ENCODE measurements around the gene LSR.
"Not testable (repeated sequence)": the region's sequence is repeated elsewhere in the genome, so short reads cannot be mapped to it uniquely, and the experiment has no call there.

LSR gene

DNA sequence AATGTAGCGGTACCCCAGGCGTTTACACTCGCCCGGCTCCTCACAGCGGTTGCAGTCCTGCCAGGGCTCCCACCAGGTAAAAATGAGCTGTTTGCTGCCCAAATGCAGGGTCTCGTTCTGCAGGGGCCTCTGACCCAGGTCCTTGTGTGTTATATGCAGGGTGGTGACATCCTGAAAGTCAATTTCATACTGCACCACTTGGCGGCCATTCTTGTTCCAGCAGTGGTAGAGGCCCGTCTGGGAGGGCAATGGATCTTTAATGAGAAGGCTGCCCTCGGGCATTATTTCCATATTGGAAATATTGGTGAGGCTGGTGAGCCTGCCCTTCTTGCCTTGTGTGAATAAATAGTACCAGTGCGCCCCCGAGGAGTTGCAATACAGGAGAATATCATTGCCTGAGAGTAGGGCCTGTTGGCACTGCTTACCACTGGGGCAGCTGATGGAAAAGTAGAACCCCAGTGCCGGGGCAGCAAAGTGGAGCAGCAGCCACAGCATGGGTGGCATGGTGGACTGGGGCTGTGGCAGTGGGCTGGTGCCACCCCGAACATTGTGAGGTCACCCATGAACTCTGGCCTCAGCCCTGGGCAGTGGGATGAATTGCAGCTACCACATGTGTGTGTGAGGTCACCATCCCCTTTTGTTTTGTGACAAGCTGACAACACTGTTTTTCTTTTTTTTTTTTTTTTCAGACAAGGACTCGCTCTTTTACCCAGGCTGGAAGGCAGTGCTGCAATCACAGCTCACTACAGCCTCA lies 20.4 kb upstream of the LSR start, which contains the start of gene FAM187B:
Gene FAM187B (minus strand): TSS at position 563 of the 754 bp plus-strand sequence. CDS start 59 bp downstream, at position 504.
- H3K36me3 ChIP-seq (ENCODE audit: insufficient read depth, insufficient read length, low read length), result no peaks in the 10 kb centered on the region
- H3K4me3 ChIP-seq (ENCODE audit: insufficient read length, low read depth), result no peak within 1 kb of the TSS
- H3K9ac ChIP-seq (ENCODE audit: insufficient read length, low read depth), result no peak within 1 kb of the TSS
- no peaks in the 10 kb centered on the region for H3K4me1 ChIP-seq (ENCODE audit: insufficient read depth, insufficient read length)
- DNase-seq (ENCODE audit: low read depth, low spot score), result no peak
- H3K9me3 ChIP-seq (ENCODE audit: insufficient read depth, low read length), result peaks cover 1% of the 10 kb centered on the region; the same call in 1 of the 2 replicates
- no peaks in the 10 kb centered on the region for H3K27me3 ChIP-seq (ENCODE audit: insufficient read depth, insufficient read length)
- TF ChIP-seq SUZ12 (IDR thresholded peaks at IDR 0.05; ENCODE audit: extremely low read depth, insufficient read depth, insufficient read length) (no peak), ZNF274 (IDR thresholded peaks at IDR 0.05; ENCODE audit: low read depth, low read length) (no peak), YY1 (IDR thresholded peaks at IDR 0.05; ENCODE audit: insufficient read depth, insufficient read length) (no peak)

DNA sequence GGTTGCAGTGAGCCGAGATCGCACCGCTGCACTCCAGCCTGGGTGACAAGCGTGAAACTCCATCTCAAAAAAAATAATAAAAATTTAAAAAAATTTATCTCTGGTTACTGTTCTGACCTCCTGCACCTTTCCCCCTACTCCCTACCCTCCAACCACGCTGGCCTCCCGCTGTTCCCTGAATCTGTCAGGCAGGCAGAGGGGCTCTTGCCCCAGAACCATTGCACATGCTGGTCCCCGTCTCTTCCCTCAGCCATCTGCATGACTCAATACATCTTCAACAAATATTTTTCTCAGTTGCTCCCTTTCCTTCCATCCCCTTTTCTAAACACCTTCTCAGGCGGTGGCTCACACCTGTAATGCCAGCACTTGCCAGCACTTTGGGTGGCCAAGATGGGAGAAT lies 19.2 kb upstream of the LSR start:
- no peak overlapping the region for H3K9ac ChIP-seq (ENCODE audit: insufficient read length, low read depth)
- no peaks in the 10 kb centered on the region for H3K36me3 ChIP-seq (ENCODE audit: insufficient read depth, insufficient read length, low read length)
- H3K27me3 ChIP-seq (ENCODE audit: insufficient read depth, insufficient read length), result no peaks in the 10 kb centered on the region
- H3K4me1 ChIP-seq (ENCODE audit: insufficient read depth, insufficient read length), result no peaks in the 10 kb centered on the region
- H3K4me3 ChIP-seq (ENCODE audit: insufficient read length, low read depth), result no peak overlapping the region
- no peak for TF ChIP-seq ZNF274 (IDR thresholded peaks at IDR 0.05; ENCODE audit: low read depth, low read length)
- no peak for TF ChIP-seq SUZ12 (IDR thresholded peaks at IDR 0.05; ENCODE audit: extremely low read depth, insufficient read depth, insufficient read length)
- no peak for TF ChIP-seq YY1 (IDR thresholded peaks at IDR 0.05; ENCODE audit: insufficient read depth, insufficient read length)
- DNase-seq (ENCODE audit: low read depth, low spot score), result no peak
- H3K9me3 ChIP-seq (ENCODE audit: insufficient read depth, low read length), result no peaks in the 10 kb centered on the region

DNA sequence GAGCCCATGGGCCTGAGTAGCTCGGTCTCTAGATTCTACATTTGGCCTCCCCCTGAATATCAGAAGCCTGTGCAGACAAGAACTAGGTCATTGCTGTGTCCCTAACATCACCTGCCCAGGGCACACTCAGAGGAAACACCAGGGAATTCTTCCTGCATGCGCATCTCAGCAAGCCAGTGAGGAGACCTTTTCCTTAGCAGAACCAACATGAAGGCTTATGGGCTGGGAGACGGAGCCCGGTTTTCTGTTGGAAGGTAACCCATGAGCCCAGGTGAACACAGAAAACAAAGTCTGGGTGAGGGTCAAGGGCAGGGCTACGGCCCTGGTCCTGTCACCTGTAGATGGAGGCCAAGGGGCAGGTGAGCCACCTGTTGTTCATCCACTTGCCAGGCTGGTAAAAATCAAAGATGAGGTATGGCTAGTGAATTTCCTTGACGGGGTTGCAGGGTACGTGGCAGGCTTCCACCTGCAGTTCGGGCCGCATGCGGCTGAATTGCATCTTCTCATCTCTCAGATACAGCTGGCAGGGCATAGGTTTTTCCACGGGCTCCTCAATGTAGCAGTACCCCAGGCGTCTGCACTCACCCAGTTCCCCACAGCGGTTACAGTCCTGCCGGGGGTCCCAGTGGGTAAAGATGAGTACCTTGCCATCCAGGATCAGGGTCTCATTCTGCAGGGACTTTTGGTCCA lies 16.7 kb upstream of the LSR start:
- Histone ChIP-seq H3K4me1 (ENCODE audit: insufficient read depth, insufficient read length) (no peaks in the 10 kb centered on the region), H3K9ac (ENCODE audit: insufficient read length, low read depth) (no peak overlapping the region), H3K4me3 (ENCODE audit: insufficient read length, low read depth) (no peak overlapping the region), H3K36me3 (ENCODE audit: insufficient read depth, insufficient read length, low read length) (no peaks in the 10 kb centered on the region), H3K27me3 (ENCODE audit: insufficient read depth, insufficient read length) (no peaks in the 10 kb centered on the region), H3K9me3 (ENCODE audit: insufficient read depth, low read length) (no peaks in the 10 kb centered on the region)
- no peak for TF ChIP-seq YY1 (IDR thresholded peaks at IDR 0.05; ENCODE audit: insufficient read depth, insufficient read length)
- TF ChIP-seq ZNF274 (IDR thresholded peaks at IDR 0.05; ENCODE audit: low read depth, low read length), result no peak
- no peak for TF ChIP-seq SUZ12 (IDR thresholded peaks at IDR 0.05; ENCODE audit: extremely low read depth, insufficient read depth, insufficient read length)
- no peak for DNase-seq (ENCODE audit: low read depth, low spot score)

DNA sequence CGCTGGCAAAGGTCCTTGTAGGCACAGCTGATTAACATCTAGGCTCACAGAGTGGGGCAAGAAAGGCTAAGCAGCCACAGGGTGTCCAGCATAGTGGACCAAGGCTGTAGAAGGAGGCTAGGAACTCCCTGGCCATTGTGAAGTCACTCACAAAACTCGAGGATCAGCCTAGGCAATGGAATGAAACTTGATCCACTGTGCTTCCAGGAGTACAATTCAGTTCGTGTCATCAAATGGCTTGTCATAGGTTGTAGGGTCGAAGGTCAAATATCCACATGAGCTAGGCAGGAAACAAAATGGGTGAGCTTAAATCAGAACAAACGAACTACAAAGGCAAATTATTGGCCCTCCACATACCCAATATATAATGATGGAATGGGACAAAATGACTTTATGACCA lies 15.9 kb upstream of the LSR start:
- Histone ChIP-seq H3K36me3 (ENCODE audit: insufficient read depth, insufficient read length, low read length) (no peaks in the 10 kb centered on the region), H3K4me1 (ENCODE audit: insufficient read depth, insufficient read length) (no peaks in the 10 kb centered on the region), H3K27me3 (ENCODE audit: insufficient read depth, insufficient read length) (no peaks in the 10 kb centered on the region), H3K9ac (ENCODE audit: insufficient read length, low read depth) (no peak overlapping the region), H3K9me3 (ENCODE audit: insufficient read depth, low read length) (no peaks in the 10 kb centered on the region), H3K4me3 (ENCODE audit: insufficient read length, low read depth) (no peak overlapping the region)
- TF ChIP-seq SUZ12 (IDR thresholded peaks at IDR 0.05; ENCODE audit: extremely low read depth, insufficient read depth, insufficient read length) (no peak), YY1 (IDR thresholded peaks at IDR 0.05; ENCODE audit: insufficient read depth, insufficient read length) (no peak)
- no peak for DNase-seq (ENCODE audit: low read depth, low spot score)

DNA sequence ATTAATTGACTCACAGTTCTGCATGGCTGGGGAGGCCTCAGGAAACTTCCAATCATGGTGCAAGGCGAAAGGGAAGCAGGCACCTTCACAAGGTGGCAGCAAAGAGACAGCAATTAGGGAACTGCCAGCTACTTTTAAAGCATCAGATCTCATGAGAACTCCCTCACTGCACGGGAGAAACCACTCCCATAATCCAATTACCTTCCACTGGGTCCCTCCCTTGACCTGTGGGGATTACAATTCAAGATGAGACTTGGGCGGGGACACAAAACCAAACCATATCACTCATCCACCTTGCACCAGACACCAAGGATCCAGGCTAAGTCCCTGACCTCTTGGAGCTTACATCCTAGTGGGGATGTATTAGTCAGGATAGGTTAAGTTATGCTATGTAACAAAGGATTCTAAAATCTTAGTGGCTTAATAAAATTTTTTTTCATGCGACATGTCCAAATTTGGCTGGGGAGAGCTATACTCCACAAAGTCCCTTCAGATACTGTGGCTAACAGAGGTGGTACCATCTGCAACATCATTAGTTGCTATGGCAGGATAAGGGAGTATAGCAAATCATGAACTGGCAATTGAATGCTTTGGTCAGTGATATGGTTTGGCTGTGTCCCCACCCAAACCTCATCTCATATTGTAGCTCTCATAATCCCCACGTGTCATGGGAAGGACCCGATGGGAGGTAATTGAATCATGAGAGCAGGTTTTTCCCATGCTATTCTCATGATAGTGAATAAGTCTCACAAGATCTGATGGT lies 12.0 kb upstream of the LSR start:
- Histone ChIP-seq H3K4me1 (ENCODE audit: insufficient read depth, insufficient read length) (no peaks in the 10 kb centered on the region), H3K36me3 (ENCODE audit: insufficient read depth, insufficient read length, low read length) (no peaks in the 10 kb centered on the region), H3K9me3 (ENCODE audit: insufficient read depth, low read length) (peaks cover 9% of the 10 kb centered on the region), H3K4me3 (ENCODE audit: insufficient read length, low read depth) (no peak overlapping the region), H3K27me3 (ENCODE audit: insufficient read depth, insufficient read length) (no peaks in the 10 kb centered on the region), H3K9ac (ENCODE audit: insufficient read length, low read depth) (no peak overlapping the region)
- TF ChIP-seq SUZ12 (IDR thresholded peaks at IDR 0.05; ENCODE audit: extremely low read depth, insufficient read depth, insufficient read length) (no peak), YY1 (IDR thresholded peaks at IDR 0.05; ENCODE audit: insufficient read depth, insufficient read length) (no peak), ZNF274 (IDR thresholded peaks at IDR 0.05; ENCODE audit: low read depth, low read length) (no peak)
- DNase-seq (ENCODE audit: low read depth, low spot score), result no peak

DNA sequence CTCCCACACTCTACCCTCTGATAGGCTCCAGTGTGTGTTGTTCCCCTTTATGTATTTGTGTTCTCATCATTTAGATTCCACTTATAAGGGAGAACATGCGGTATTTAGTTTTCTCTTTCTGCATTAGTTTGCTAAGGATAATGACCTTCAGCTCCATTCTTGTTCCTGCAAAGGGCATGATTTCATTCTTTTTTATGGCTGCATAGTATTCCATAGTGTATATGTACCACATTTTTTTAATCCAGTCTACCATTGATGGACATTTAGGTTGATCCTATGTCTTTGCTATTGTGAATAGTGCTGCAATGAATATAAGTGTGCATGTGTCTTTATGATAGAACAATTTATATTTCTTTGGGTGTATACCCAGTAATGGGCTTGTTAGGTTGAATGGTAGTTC lies 9.2 kb upstream of the LSR start:
- H3K9ac ChIP-seq (ENCODE audit: insufficient read length, low read depth); H3K9me3 ChIP-seq (ENCODE audit: insufficient read depth, low read length); H3K27me3 ChIP-seq (ENCODE audit: insufficient read depth, insufficient read length); H3K4me3 ChIP-seq (ENCODE audit: insufficient read length, low read depth); H3K36me3 ChIP-seq (ENCODE audit: insufficient read depth, insufficient read length, low read length); DNase-seq (ENCODE audit: low read depth, low spot score); H3K4me1 ChIP-seq (ENCODE audit: insufficient read depth, insufficient read length): not testable (repeated sequence)

DNA sequence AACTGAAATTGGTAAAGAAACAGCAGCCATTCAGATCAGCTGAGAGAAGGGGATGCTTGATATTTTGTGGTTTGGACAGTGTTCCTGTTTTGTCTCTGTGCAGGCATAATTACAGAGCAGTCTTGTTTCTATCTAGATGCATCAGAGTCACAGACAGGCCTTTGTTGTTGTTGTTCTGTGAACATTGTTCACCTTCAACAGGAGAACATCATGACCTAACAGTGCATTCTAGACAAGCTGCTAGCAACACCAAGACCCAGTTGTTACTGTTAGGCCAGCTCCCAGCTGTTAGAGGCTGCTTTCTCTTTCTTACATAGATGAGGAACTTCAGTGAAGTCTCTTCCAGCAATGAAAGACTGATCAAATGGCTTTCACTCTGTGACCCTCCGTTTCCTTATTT lies 8.5 kb upstream of the LSR start:
- H3K9ac ChIP-seq (ENCODE audit: insufficient read length, low read depth), result no peak overlapping the region
- no peak for TF ChIP-seq ZNF274 (IDR thresholded peaks at IDR 0.05; ENCODE audit: low read depth, low read length)
- no peak for TF ChIP-seq YY1 (IDR thresholded peaks at IDR 0.05; ENCODE audit: insufficient read depth, insufficient read length)
- no peak for TF ChIP-seq SUZ12 (IDR thresholded peaks at IDR 0.05; ENCODE audit: extremely low read depth, insufficient read depth, insufficient read length)
- H3K27me3 ChIP-seq (ENCODE audit: insufficient read depth, insufficient read length), result no peaks in the 10 kb centered on the region
- no peak for DNase-seq (ENCODE audit: low read depth, low spot score)
- H3K4me3 ChIP-seq (ENCODE audit: insufficient read length, low read depth), result no peak overlapping the region
- H3K9me3 ChIP-seq (ENCODE audit: insufficient read depth, low read length), result peaks cover 9% of the 10 kb centered on the region
- H3K36me3 ChIP-seq (ENCODE audit: insufficient read depth, insufficient read length, low read length), result no peaks in the 10 kb centered on the region
- no peaks in the 10 kb centered on the region for H3K4me1 ChIP-seq (ENCODE audit: insufficient read depth, insufficient read length)

All from NT2/D1 (cell line).